Spinal cord (tissue), 10 donors: Measurements from ENCODE around the gene TNIK. TPM values are rescaled to one million over a fixed set of nuclear protein-coding genes. Genes with fewer than 3 reads are reported as not detected.

Experiments
- DNase-seq, 6 donors: peaks; one replicate each; pipeline versions ENCODE4 v3.0.0 to v3.0.0-alpha.2; 2013 to 2015; ENCODE audit warnings: low spot score in 6 of 6, low read depth in 4 of 6
- H3K27ac ChIP-seq: one replicate; pipeline ENCODE4 v1.5.1; 2013; ENCODE audit warnings: low read depth, low read length, control low read depth
- H3K27me3 ChIP-seq: one replicate; pipeline ENCODE4 v1.6.1; 2013; ENCODE audit warnings: low read length; ENCODE audit not compliant: control insufficient read depth, insufficient read depth
- H3K36me3 ChIP-seq: one replicate; pipeline ENCODE4 v1.6.1; 2013; ENCODE audit warnings: low read length; ENCODE audit not compliant: control insufficient read depth, insufficient read depth
- H3K4me1 ChIP-seq: one replicate; pipeline ENCODE4 v1.6.1; 2013; ENCODE audit warnings: low read length; ENCODE audit not compliant: control insufficient read depth, insufficient read depth
- H3K4me3 ChIP-seq: one replicate; pipeline ENCODE4 v1.5.1; 2013; ENCODE audit warnings: low read depth, low read length, control low read depth
- H3K9me3 ChIP-seq: one replicate; pipeline ENCODE4 v1.6.1; 2013; ENCODE audit warnings: low read length; ENCODE audit not compliant: control insufficient read depth, insufficient read depth
- WGBS: methylation state at CpG from one replicate; pipeline ENCODE4 v1.1.5; 2013; ENCODE audit warnings: missing lambda C conversion rate; ENCODE audit not compliant: insufficient coverage; 5-methylcytosine and 5-hydroxymethylcytosine counted together
- polyA plus RNA-seq, 2 donors: library from polyadenylated mRNA; unstranded; fragments of 120-200 nt; gene quantifications; one replicate each; pipeline ENCODE4 v1.2.1, GENCODE V29; 2013; ENCODE audit not compliant: insufficient read length in 2 of 2
- total RNA-seq, 2 donors: library from RNA; depleted of rRNA in 1 of 2; stranded (reverse); fragments of 120-200 nt in 1 of 2; fragments of >200 nt in 1 of 2; gene quantifications; one replicate each; pipeline versions ENCODE4 v1.2.3 to v1.2.4, GENCODE V29; 2013 to 2014
- donor health status: healthy.

The TNIK gene
- total and polyA plus RNA-seq, 4 donors: 38.3 to 105 (median 88.5) TPM

- no peaks in the 10 kb centered on the region for H3K27me3 ChIP-seq
- no peaks in the 10 kb centered on the region for H3K36me3 ChIP-seq
- H3K9me3 ChIP-seq: no peaks in the 10 kb centered on the region
- no peak overlapping the region for H3K4me3 ChIP-seq
- DNase-seq: peak in 1 of 6 donors; percentile 70
- peak overlapping the region; percentile 49 for H3K27ac ChIP-seq
- peaks cover 6% of the 10 kb centered on the region for H3K4me1 ChIP-seq
- no CpG with 5 or more reads among the region's 1 CpG for WGBS
Measured at GRCh38 chr3:171267104-171267503, 193.1 kb downstream of the TNIK start.

GRCh38 chr3:171266740-171267073 lies 193.5 kb downstream of the TNIK start:
- Histone ChIP-seq H3K4me3 (no peak overlapping the region), H3K4me1 (peaks cover 6% of the 10 kb centered on the region), H3K27ac (peak overlapping the region; percentile 65), H3K27me3 (no peaks in the 10 kb centered on the region), H3K9me3 (no peaks in the 10 kb centered on the region), H3K36me3 (no peaks in the 10 kb centered on the region)
- peak in 1 of 6 donors; percentile 89 for DNase-seq
- 50% methylated on average over 1 of the region's 1 CpG for whole genome bisulfite sequencing

DNA sequence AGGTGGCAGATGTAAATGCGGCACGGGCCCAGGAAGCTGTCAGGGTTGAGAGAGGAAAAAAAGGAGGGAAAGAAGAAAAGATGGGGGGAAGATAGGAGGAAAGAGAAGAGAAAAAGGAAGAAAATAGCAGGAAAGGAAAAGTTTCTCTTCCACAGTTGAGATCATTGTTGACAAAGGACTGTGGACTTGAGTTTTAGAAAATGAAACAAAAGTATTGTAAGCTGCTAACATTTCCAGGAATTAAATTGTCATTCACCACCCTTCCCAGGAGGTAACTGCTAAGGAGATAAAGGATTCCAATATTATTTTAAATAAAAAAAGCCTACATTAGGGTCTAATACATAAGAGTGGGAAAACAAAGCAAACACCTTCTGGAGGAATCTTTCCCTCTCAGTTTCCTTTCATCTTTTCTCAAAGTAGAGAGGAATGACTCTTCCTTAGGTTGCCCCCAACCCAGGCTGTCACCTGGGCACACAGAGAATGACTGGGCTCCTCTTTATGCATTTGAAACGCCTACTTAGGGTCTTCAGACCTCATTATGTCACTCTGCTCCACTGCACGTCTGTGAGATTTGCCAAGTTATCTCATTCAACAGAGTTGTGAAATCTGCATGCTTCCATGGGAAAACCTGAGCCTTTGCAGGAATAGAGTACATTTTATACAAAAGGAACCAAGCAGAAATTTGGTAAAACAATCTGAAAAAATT lies 194.0 kb downstream of the TNIK start:
- Histone ChIP-seq H3K4me3 (no peak overlapping the region), H3K36me3 (no peaks in the 10 kb centered on the region), H3K9me3 (no peaks in the 10 kb centered on the region), H3K27me3 (no peaks in the 10 kb centered on the region), H3K27ac (peak overlapping the region; percentile 65), H3K4me1 (peaks cover 6% of the 10 kb centered on the region)
- no peak for DNase-seq
- WGBS: 25% methylated on average over 2 of the region's 4 CpGs

DNA sequence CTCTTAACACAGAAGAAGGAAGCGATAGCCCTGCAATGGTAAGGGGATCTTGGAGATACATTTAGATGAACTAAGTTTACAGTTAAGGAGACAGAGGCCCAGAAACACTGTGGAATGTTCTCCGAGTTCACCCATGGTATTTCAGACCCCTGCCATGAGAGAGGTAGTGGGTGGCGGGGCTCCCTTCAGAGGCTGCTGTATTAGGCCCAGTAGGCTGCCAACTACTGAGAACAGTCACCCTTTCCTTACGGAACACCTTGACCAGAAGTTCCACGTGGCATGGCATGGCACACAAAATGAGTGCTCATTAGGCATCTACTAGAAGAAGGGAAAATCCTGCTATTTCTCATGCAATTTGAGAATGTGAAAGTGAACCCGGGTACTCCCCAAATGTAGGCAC lies 195.4 kb downstream of the TNIK start:
- no peak overlapping the region for H3K4me3 ChIP-seq
- no peaks in the 10 kb centered on the region for H3K9me3 ChIP-seq
- 98% methylated on average over 6 of the region's 6 CpGs for WGBS
- H3K36me3 ChIP-seq: no peaks in the 10 kb centered on the region
- H3K27ac ChIP-seq: no peak overlapping the region
- H3K27me3 ChIP-seq: no peaks in the 10 kb centered on the region
- no peak for DNase-seq
- H3K4me1 ChIP-seq: peaks cover 6% of the 10 kb centered on the region

DNA sequence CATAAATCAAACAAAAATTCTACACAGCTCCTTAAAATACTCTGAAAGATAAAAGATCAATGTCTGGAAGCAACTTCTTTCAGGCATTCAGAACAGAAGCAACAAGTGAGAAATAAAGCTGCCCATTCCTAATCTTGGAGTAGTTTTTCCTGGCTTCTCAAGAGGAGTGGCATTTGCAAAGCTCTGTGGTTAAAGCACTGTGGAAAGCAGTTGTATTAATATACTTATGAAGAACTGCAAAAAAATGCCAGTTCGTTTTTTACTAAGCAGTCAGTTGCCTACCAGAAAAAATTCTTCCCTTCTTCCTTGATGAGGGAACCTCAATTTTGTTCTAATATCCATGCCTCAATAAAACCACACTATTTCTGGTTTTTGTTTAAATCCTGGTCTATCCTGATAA lies 197.8 kb downstream of the TNIK start:
- H3K4me3 ChIP-seq: no peak overlapping the region
- no CpG with 5 or more reads among the region's 1 CpG for WGBS

GRCh38 chr3:171261487-171261886 lies 198.7 kb downstream of the TNIK start:
- WGBS: no CpG with 5 or more reads among the region's 3 CpGs
- Histone ChIP-seq H3K27me3 (no peaks in the 10 kb centered on the region), H3K27ac (no peak overlapping the region), H3K9me3 (no peaks in the 10 kb centered on the region), H3K4me1 (peaks cover 3% of the 10 kb centered on the region), H3K36me3 (no peaks in the 10 kb centered on the region), H3K4me3 (no peak overlapping the region)
- no peak for DNase-seq

More for the DNA sequence above, 197.8 kb downstream of the TNIK start:
- Histone ChIP-seq H3K27ac (no peak overlapping the region), H3K4me1 (peaks cover 3% of the 10 kb centered on the region), H3K9me3 (no peaks in the 10 kb centered on the region), H3K36me3 (no peaks in the 10 kb centered on the region), H3K27me3 (no peaks in the 10 kb centered on the region)
- DNase-seq: no peak

- no peaks in the 10 kb centered on the region for H3K4me1 ChIP-seq
Measured at GRCh38 chr3:171260899-171261298, 199.3 kb downstream of the TNIK start.

DNA sequence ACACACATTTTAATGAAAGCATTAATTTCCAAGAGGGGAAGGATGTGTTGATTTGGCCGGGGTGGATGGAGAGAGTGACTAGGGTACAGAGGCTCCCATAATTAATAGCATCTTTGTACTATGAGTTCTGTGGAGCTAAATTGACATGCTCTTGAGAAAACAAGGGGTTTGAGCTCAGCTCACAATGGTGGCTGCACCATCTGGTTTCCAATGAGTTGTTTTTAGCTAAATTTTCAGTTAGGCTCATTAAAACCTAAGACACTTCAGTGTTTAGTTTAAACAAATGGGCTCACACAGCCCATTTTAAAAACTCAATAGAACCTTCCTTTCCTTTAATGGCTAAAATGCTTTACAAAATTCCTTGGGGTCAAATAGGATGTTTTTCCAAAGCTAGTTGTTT lies 199.7 kb downstream of the TNIK start:
- Histone ChIP-seq H3K36me3 (no peaks in the 10 kb centered on the region), H3K4me1 (no peaks in the 10 kb centered on the region), H3K27me3 (no peaks in the 10 kb centered on the region), H3K4me3 (no peak overlapping the region), H3K9me3 (no peaks in the 10 kb centered on the region), H3K27ac (peak overlapping the region; percentile 3)
- peak in 2 of 6 donors; percentile 69 to 72 for DNase-seq
- 40% methylated on average over 1 of the region's 1 CpG for WGBS

More at GRCh38 chr3:171260899-171261298, 199.3 kb downstream of the TNIK start:
- H3K27me3 ChIP-seq: no peaks in the 10 kb centered on the region
- peak overlapping the region; percentile 4 for H3K27ac ChIP-seq
- no peak overlapping the region for H3K4me3 ChIP-seq
- DNase-seq: no peak
- WGBS: no CpG with 5 or more reads among the region's 3 CpGs
- H3K9me3 ChIP-seq: no peaks in the 10 kb centered on the region
- no peaks in the 10 kb centered on the region for H3K36me3 ChIP-seq

DNA sequence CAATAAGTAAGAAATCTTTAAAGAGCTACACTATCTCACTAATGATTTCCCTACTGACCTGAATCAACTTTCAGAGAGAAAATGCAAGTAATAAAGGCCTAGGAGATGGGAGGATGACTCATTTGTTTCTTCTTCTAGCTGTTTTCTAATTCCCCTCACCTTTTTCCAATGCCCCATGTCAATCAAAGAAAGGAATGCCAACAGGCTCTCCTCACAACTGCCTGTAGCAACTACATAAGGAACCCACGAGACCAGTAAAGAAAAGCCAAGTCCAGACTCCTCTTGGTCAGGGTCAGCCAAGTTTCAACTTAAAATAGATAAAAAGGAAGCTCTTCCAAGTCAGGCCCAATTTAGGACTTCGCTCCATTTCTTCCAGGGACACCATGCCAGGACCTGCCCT lies 201.9 kb downstream of the TNIK start:
- Histone ChIP-seq H3K9me3 (no peaks in the 10 kb centered on the region), H3K4me3 (no peak overlapping the region), H3K4me1 (no peaks in the 10 kb centered on the region), H3K27ac (no peak overlapping the region), H3K36me3 (no peaks in the 10 kb centered on the region), H3K27me3 (no peaks in the 10 kb centered on the region)
- DNase-seq: no peak
- 40% methylated on average over 1 of the region's 2 CpGs for WGBS
